Breast epithelium (tissue), 3 donors: ENCODE measurements around the gene AOPEP.

Experiments used
- CTCF ChIP-seq, 3 donors: fragments of 450-650 bp; IDR thresholded peaks; one replicate each; pipeline ENCODE4 v1.5.1; 2016 to 2017; ENCODE audit warnings: antibody characterized with exemption in 3 of 3, mild to moderate bottlenecking in 3 of 3, moderate library complexity in 3 of 3
- POLR2A ChIP-seq: fragments of 450-650 bp; IDR thresholded peaks from one replicate; pipeline ENCODE4 v1.6.1; 2016; ENCODE audit warnings: antibody characterized with exemption, mild to moderate bottlenecking, moderate library complexity
- POLR2AphosphoS5 ChIP-seq, 3 donors: sonication (generic); formaldehyde crosslinking; IDR thresholded peaks; one replicate each; pipeline ENCODE4 v1.6.1; 2017; ENCODE audit warnings: antibody characterized with exemption in 3 of 3

- TF ChIP-seq CTCF (IDR thresholded peaks at IDR 0.05): no peak
- no peak for TF ChIP-seq POLR2AphosphoS5 (IDR thresholded peaks at IDR 0.05)
- TF ChIP-seq POLR2A: no peak
Observed at GRCh38 chr9:95077053-95077765, 350.7 kb downstream of the AOPEP start.
